Left ventricle myocardium inferior (tissue), 1 donor: Measurements from ENCODE around the gene TSPAN32. TPM values are rescaled to one million over a fixed set of nuclear protein-coding genes. Genes with fewer than 3 reads are reported as not detected.
"Not testable (repeated sequence)": the region's sequence is repeated elsewhere in the genome, so short reads cannot be mapped to it uniquely, and the experiment has no call there.

Experiments used
- DNase-seq: peaks from one replicate; pipeline ENCODE4 v3.0.0-alpha.2; 2020
- H3K27ac ChIP-seq: fragments of 200-600 bp; replicated peaks from 2 replicates; pipeline ENCODE4 v1.8.0; 2021
- H3K27me3 ChIP-seq: fragments of 200-600 bp; 2 replicates; pipeline ENCODE4 v1.8.0; 2021; ENCODE audit warnings: low read depth
- H3K36me3 ChIP-seq: fragments of 200-600 bp; 2 replicates; pipeline ENCODE4 v1.8.0; 2021
- H3K4me1 ChIP-seq: fragments of 200-600 bp; 2 replicates; pipeline ENCODE4 v1.8.0; 2021
- H3K4me3 ChIP-seq: fragments of 200-600 bp; 2 replicates; pipeline ENCODE4 v1.8.0; 2021; ENCODE audit warnings: mild to moderate bottlenecking, moderate library complexity
- H3K9me3 ChIP-seq: fragments of 200-600 bp; replicated peaks from 2 replicates; pipeline ENCODE4 v1.8.0; 2021
- intact Hi-C: fragments of 100-400 bp; cut with micrococcal nuclease; formaldehyde crosslinking; loops from one replicate; pipeline ENCODE4 v1.11.0; 2022
- total RNA-seq: library from RNA; stranded (reverse); fragmentation: NEBNext Ultra II Directional; extraction: Animal tissue kit (Norgen Biotek cat#: 25700); gene quantifications from one replicate; pipeline ENCODE4 v1.2.1, GENCODE V29; 2021
- TF ChIP-seq, protein P1 (sequence below): fragments of 200-600 bp; IDR thresholded peaks from 2 replicates; pipeline ENCODE4 v1.8.0; 2021; ENCODE audit warnings: antibody characterized with exemption, mild to moderate bottlenecking, borderline replicate concordance
- donor health status: DM: no; HTN: yes; CAD: no; lungs with severe emphysema.

Gene TSPAN32
- total RNA-seq, 1 donor from 2014 or later: 27.1 TPM

- Histone ChIP-seq H3K4me1 (peaks cover 22% of the 10 kb centered on the region), H3K9me3 (no peaks in the 10 kb centered on the region), H3K27me3 (no peaks in the 10 kb centered on the region), H3K4me3 (no peak overlapping the region), H3K27ac (no peak overlapping the region), H3K36me3 (no peaks in the 10 kb centered on the region)
- TF ChIP-seq, protein P1, sequence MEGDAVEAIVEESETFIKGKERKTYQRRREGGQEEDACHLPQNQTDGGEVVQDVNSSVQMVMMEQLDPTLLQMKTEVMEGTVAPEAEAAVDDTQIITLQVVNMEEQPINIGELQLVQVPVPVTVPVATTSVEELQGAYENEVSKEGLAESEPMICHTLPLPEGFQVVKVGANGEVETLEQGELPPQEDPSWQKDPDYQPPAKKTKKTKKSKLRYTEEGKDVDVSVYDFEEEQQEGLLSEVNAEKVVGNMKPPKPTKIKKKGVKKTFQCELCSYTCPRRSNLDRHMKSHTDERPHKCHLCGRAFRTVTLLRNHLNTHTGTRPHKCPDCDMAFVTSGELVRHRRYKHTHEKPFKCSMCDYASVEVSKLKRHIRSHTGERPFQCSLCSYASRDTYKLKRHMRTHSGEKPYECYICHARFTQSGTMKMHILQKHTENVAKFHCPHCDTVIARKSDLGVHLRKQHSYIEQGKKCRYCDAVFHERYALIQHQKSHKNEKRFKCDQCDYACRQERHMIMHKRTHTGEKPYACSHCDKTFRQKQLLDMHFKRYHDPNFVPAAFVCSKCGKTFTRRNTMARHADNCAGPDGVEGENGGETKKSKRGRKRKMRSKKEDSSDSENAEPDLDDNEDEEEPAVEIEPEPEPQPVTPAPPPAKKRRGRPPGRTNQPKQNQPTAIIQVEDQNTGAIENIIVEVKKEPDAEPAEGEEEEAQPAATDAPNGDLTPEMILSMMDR: no peak
- intact Hi-C loops: no loop called here
- no peak for DNase-seq
These were observed 60.6 kb downstream of the TSPAN32 start for GRCh38 chr11:2362414-2362813.

GRCh38 chr11:2363130-2363529, 61.3 kb downstream of the TSPAN32 start:
- Histone ChIP-seq H3K27me3 (no peaks in the 10 kb centered on the region), H3K9me3 (no peaks in the 10 kb centered on the region), H3K4me3 (no peak overlapping the region), H3K36me3 (no peaks in the 10 kb centered on the region), H3K27ac (no peak overlapping the region), H3K4me1 (peaks cover 30% of the 10 kb centered on the region)
- intact Hi-C loops: no loop called here
- TF ChIP-seq, protein P1: no peak
- no peak for DNase-seq

DNA sequence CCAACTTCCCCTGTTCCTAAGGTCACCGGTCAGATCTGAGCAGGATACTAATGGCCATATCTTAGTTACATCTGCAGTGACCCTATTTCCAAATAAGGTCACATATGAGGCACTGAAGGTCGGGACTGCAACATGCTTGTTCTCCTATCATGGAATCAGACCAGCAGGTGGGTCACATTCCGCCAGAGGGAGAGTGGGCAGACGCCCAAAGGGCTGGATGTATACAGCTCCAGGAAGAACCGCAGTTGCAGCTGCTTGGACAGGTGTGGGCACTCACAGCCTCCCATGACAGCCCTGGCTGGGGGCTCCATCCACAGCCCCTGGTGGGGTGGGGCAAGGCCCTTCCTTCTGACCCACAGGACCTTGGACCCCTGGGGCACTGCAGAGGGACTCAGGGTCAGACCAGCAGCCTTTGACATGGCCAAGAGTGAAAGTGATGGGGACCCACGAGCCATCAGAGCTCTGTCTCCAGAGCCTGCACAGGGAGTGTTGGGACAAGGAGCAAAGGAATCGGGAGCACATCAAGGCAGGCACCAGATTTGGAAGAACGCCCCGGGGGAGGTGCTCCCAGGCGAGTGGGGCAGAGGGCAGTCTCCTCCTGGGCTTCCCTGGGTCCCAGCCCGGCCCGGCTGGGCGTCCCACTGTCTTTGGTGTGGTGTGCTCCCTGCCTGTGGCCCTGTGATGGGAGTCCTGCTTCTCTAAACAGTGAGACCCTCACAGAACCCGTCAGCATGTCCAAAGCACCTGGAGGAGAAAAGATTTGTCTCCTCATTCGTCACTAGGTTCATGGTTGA, 62.0 kb downstream of the TSPAN32 start:
- no peak for DNase-seq

GRCh38 chr11:2364386-2364785, 62.6 kb downstream of the TSPAN32 start:
- H3K27ac ChIP-seq, intact Hi-C loops, H3K4me3 ChIP-seq, H3K27me3 ChIP-seq, DNase-seq, H3K36me3 ChIP-seq, H3K9me3 ChIP-seq: not testable (repeated sequence)
- peaks cover 36% of the 10 kb centered on the region for H3K4me1 ChIP-seq

More for the DNA sequence above, 62.0 kb downstream of the TSPAN32 start:
- no peaks in the 10 kb centered on the region for H3K27me3 ChIP-seq
- H3K4me1 ChIP-seq: peaks cover 36% of the 10 kb centered on the region
- no peak overlapping the region for H3K27ac ChIP-seq
- no peak overlapping the region for H3K4me3 ChIP-seq
- intact Hi-C loops: no loop called here
- H3K36me3 ChIP-seq: no peaks in the 10 kb centered on the region
- TF ChIP-seq, protein P1: no peak
- H3K9me3 ChIP-seq: no peaks in the 10 kb centered on the region

DNA sequence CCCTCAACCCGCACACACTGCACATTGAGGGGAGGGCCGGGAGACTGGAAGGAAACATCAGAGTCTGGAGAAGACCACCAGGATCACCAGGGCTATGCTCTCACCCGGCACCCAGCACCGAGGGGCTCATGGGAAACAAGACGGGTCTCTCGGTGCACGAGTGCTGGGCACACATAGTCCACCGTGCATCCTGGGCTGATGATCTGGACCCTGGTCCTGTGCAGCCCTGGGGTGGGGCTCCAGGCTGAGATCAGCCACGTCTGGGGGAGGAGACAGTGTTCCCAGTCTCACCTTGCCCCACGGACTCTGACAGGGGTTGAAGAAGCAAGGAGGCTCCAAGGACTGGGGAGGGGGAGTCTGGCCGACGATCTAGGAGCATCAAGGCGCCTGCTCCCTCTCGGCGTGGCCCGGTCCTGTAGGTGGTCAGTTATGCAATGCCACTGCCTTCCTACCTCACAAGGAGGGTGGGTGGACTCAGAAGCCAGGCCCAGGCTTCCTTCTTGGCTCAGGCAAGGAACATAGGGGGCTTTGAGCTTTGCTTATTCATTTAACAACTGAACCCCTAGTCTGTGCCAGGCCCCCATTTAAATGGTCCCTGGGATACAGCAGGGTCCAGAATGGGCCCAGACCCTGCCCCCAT, 63.9 kb downstream of the TSPAN32 start:
- no peak overlapping the region for H3K27ac ChIP-seq
- intact Hi-C loops: no loop called here
- TF ChIP-seq, protein P1: no peak
- no peak overlapping the region for H3K4me3 ChIP-seq
- peaks cover 36% of the 10 kb centered on the region for H3K4me1 ChIP-seq
- H3K9me3 ChIP-seq: no peaks in the 10 kb centered on the region
- no peaks in the 10 kb centered on the region for H3K27me3 ChIP-seq
- no peak for DNase-seq
- no peaks in the 10 kb centered on the region for H3K36me3 ChIP-seq

GRCh38 chr11:2366276-2366675, 64.5 kb downstream of the TSPAN32 start:
- Histone ChIP-seq H3K4me3 (no peak overlapping the region), H3K27ac (no peak overlapping the region)
- TF ChIP-seq, protein P1: no peak

More at GRCh38 chr11:2366276-2366675, 64.5 kb downstream of the TSPAN32 start:
- Histone ChIP-seq H3K4me1 (peaks cover 36% of the 10 kb centered on the region), H3K27me3 (no peaks in the 10 kb centered on the region), H3K9me3 (no peaks in the 10 kb centered on the region), H3K36me3 (no peaks in the 10 kb centered on the region)
- DNase-seq: no peak
- intact Hi-C loops: no loop called here
